HG02678 (cell line): ENCODE measurements around the gene AGXT.

ENCODE experiments used
- ATAC-seq: cut with Tn5 transposase; IDR thresholded peaks from one replicate; pipeline ENCODE4 v1.9.1; 2021; ENCODE audit warnings: mild to moderate bottlenecking, moderate library complexity; ENCODE audit not compliant: unreplicated experiment

Gene AGXT

DNA sequence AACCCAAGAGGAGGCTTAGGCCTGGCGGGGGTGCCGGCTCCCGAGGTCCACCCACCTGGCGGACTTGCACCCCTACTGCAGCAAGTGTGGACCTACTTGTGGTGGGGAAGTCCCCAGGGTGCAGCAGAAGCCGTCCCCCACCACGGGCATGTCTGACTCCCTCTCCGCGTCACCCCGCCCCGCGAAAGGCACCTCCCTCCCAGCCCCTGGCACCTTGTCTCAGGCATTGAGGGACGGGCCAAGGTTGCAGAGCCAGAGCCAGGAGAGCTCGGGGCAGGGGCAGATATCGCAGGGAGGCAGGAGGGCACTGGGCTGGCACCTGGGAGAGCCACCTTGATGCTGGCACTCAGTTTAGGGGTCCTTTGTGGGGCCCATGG is 56.6 kb downstream of the AGXT start:
- ATAC-seq = no peak

DNA sequence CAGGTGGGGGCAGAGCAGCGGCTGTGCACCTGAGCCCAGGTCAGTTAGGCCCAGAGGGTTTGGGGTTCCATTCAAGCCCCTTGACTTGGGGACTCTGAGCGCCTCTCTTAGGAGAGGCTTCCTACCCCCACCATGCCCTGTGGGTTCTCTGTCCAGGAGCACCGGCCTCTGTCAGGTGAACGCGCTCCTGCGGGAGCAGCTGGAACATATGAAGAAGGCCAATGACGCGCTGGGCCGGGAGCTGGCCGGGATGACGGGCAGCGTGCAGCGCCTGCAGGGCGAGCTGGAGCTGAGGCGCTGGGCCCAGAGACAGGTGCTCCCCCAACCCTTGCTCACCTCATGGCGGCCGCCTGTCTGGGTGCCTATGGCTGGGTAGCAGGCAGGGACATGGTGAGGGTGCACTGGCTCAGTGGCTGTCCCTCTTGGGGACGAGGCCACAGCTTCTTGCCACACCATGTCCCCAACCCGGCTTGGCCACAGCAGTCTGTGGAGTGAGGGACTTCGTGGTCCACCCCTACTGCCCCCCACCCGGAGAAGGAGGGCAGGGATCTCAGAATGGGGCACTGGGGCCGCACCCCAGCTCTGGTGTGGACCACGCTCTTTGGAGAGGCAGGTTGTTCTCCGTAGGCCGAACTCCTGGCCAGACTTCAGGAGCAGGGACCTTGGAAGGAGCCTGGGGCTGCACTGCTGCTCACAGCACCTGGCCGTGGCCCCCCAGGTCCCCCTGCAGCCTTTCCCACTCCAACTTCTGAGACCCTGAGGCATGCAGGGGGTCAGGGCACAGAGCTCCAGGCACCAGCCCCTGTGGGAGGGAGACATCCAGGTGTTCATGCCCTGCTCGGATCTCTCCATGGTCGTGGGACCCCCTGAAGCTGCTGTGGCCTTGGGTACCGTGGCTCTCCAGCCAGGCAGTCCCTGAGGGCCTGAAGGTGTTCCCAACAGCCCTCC is 57.2 kb downstream of the AGXT start:
- ATAC-seq = no peak

DNA sequence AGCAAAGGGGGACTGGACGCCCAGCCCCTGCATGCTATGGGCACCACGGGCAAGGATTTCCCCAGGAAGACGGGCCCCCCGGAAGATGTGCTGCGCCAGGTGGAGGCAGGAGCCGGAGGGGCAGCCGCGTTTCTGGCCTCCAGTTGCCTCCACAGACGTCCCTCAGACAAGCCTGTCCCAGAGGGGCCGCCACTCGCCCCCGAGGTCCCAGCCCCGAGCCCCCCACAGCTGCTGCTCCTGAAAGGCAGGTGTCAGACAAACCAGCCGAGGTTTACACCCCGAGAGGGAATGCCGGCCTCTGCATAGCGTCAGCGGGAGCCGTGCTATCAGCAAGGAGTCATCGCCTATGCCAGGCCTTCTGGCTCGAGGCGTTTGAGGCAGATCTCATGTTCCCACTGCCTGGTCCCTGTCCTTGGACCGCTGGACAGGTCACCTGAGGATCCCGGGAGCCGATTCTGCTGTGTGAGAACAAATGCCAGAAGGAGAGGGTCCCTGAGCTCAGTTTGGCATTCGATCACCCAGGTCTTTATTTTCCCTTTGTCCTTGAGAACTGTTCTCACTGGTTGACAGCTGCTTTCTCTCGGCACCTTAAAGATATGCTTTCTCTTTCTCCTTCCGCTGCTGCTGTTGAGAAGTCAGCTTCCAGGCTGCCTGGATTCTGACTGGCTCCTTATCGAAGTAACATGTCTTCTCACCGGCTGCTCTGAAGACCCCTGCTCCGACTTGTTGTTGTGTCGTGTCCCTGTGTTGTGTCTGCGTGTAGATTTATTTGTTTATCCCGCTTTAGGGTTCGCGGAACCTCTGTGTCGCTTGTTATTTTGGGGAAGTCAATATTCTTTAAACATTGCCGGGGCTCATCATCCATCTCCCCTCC is 58.1 kb downstream of the AGXT start:
- no peak for ATAC-seq

DNA sequence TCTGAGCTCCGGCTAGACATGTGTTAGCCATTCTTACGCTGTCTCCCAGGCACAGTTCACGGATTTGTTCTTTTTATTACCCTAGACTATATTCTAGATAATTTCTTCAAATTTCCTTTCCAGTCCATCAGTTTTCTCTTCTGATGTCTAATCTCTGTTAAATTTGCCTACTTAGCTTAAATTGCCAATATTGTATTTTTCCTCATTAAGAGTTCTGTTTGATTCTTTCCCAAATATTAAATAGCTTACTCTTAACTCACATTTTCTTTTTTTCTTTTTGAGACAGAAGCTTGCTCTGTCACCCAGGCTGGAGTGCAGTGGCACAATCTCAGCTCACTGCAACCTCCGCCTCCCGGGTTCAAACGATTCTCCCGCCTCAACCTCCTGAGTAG is 58.8 kb downstream of the AGXT start:
- no peak for ATAC-seq

DNA sequence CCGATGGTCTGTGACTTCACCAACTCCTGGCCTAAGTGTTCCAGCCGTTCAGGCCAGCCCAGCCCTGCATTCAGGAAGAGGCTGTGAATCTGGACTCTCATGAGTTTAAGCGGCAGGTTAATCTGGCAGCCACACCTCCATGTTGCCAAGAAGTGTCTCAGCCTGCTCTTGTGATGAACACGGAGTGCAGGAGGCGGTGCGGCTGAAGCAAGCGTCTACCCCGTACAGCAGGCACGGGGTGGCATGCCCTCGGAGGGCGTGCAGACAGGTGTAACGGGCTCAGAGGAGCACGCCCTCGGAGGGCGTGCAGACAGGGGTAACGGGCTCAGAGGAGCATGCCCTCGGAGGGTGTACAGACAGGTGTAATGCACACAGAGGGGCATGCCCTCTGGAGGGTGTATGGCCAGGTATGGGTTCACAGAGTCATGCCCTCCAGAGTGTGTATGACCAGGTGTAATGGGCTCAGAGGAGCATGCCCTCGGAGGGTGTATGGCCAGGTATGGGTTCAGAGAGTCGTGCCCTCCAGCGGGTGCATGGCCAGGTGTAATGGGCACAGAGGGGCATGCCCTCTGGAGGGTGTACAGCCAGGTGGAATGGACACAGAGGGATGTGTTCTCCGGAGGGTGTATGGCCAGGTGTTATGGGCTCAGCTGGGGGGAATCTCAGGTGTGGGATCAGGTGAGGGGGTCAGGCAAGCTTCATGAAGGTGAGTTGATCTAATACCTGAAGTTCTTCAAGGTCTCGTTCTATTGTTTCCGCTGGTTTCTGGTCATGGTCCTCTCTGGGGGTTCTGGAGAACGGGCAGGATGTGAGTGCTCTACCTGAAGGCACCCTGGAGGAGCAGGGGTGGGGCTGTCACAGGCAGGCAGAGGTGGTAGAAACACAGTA is 60.1 kb downstream of the AGXT start:
- no peak for ATAC-seq

DNA sequence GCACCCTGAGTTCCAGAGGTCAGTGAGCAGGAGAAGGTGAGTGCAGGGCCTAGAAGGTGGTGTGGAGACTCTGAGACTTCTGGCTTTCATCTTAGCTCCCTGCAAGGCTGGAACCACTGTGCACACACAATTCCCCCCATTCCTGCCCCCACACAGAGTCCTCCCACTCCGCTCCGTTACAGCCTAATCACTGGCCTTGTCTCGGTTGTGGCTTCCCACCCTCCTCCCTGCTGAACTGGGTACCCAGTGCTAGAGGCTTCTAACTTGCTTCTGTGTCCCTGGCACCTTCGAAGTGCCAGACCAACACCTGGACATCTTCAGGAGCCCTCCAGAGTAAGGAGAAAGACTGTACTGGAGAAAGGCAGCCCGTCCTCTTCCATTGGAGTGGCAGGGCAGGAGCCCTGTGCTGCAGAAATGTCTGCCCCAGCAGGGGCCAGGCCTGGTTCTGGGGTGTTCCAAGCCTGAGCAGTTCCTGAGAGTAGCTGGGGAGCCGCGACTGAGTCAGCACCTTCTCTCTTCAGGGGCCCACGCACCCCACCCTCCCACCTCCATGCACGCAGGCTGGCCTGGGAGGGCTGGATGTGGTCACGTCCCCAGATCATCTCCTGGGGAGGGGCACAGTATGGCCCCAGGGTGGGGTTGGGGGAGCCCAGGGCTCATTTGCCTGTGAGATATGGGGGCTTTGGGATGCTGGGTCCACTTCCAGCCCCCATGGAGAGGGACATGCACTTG is 60.9 kb downstream of the AGXT start:
- no peak for ATAC-seq
